Measurements from ENCODE around the gene IL24.

Gene IL24

GRCh38 chr1:206899717-206900116, 2.5 kb downstream of the IL24 start:
- in situ Hi-C loops (cut with MboI; ENCODE audit: low pct_unique_long_range_greater_than_20kb, low sequenced_read_pairs, unreplicated experiment), result no loop called here
- no peak for TF ChIP-seq CTCF (IDR thresholded peaks at IDR 0.05; ENCODE audit: extremely low read depth, insufficient read depth, missing control alignments)
- DNase-seq (ENCODE audit: low spot score), result no peak

DNA sequence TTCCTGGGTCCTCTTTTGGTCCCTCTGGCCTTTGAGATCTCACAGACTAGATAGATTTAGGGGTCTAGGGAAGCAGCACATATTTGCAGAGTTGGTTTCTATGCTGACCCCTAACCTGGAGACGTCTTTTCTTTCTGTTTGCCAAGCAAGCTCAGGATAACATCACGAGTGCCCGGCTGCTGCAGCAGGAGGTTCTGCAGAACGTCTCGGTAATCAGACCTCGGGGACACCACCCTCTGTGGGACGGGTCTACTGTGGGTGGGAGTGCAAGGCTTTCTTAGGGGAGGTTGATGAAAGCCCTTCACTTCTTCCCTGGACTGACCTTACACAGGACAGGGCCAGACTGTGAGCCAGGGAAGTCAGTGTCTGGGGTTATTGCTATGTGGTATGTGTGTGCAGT, 2.9 kb downstream of the IL24 start:
- TF ChIP-seq CTCF (IDR thresholded peaks at IDR 0.05; ENCODE audit: extremely low read depth, insufficient read depth, missing control alignments), result no peak
- in situ Hi-C loops (cut with MboI; ENCODE audit: low pct_unique_long_range_greater_than_20kb, low sequenced_read_pairs, unreplicated experiment), result no loop called here
- DNase-seq (ENCODE audit: low spot score), result no peak

GRCh38 chr1:206901944-206902343, 4.7 kb downstream of the IL24 start:
- in situ Hi-C loops (cut with MboI; ENCODE audit: low pct_unique_long_range_greater_than_20kb, low sequenced_read_pairs, unreplicated experiment), result no loop called here
- TF ChIP-seq CTCF (IDR thresholded peaks at IDR 0.05; ENCODE audit: extremely low read depth, insufficient read depth, missing control alignments), result no peak
- DNase-seq (ENCODE audit: low spot score), result no peak

DNA sequence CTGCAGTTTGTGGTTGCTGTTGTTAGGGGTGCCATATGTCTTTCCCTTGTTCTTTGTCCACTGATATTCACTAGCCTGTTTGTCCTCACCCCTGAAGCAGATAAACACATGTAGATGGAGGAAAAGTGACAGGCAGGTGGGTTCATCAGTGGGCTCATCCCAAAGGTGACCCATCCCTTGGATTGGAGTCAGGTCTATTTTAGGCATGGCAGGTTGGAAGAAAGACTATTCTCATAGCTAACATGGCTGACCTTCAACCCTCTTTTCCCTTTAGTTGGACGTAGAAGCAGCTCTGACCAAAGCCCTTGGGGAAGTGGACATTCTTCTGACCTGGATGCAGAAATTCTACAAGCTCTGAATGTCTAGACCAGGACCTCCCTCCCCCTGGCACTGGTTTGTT, 5.5 kb downstream of the IL24 start:
- no peak for DNase-seq (ENCODE audit: low spot score)
- no peak for TF ChIP-seq CTCF (IDR thresholded peaks at IDR 0.05; ENCODE audit: extremely low read depth, insufficient read depth, missing control alignments)
- in situ Hi-C loops (cut with MboI; ENCODE audit: low pct_unique_long_range_greater_than_20kb, low sequenced_read_pairs, unreplicated experiment), result no loop called here

DNA sequence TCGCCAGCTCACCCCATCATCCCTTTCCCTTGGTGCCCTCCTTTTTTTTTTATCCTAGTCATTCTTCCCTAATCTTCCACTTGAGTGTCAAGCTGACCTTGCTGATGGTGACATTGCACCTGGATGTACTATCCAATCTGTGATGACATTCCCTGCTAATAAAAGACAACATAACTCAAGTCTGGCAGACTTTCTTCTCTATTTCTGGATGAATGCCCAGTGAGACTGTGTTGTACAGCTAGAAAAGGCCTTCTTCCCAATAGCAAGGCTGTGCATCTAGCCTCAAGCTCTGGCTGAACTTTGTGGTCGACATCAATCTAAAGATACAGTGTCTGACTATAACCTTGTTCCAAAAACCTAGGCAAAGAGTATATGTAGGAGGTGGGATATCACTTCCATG, 6.4 kb downstream of the IL24 start:
- in situ Hi-C loops (cut with MboI; ENCODE audit: low pct_unique_long_range_greater_than_20kb, low sequenced_read_pairs, unreplicated experiment), result no loop called here
- no peak for DNase-seq (ENCODE audit: low spot score)
- TF ChIP-seq CTCF (IDR thresholded peaks at IDR 0.05; ENCODE audit: extremely low read depth, insufficient read depth, missing control alignments), result no peak

GRCh38 chr1:206904423-206905142, 7.3 kb downstream of the IL24 start:
- no peak for DNase-seq (ENCODE audit: low spot score)
- in situ Hi-C loops (cut with MboI; ENCODE audit: low pct_unique_long_range_greater_than_20kb, low sequenced_read_pairs, unreplicated experiment), result no loop called here
- no peak for TF ChIP-seq CTCF (IDR thresholded peaks at IDR 0.05; ENCODE audit: extremely low read depth, insufficient read depth, missing control alignments)
